ENCODE results near the gene SV2A.
A peak's percentile ranks its signal among the peaks of the same experiment; 100 is the strongest.
"Not testable (repeated sequence)": the region's sequence is repeated elsewhere in the genome, so short reads cannot be mapped to it uniquely, and the experiment has no call there.

SV2A gene

GRCh38 chr1:149886396-149887195 lies 31.0 kb downstream of the SV2A start:
- DNase-seq (ENCODE audit: low read depth in 2 of 2) = peak; percentile 68 to 76

DNA sequence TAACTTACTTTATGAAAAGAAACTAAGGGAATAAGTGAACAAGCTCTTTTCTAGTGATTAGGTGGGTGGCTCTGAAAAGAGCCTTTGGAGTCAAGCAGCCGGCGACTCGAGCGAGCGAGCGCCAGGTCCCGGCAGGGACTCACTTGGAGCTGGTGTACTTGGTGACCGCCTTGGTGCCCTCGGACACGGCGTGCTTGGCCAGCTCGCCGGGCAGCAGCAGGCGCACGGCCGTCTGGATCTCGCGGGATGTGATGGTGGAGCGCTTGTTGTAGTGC lies 31.6 kb downstream of the SV2A start:
- not testable (repeated sequence) for DNase-seq (ENCODE audit: low read depth in 2 of 2)

- DNase-seq (ENCODE audit: low read depth in 2 of 2) = peak; percentile 72 to 76
Observed at GRCh38 chr1:149885339-149886120, 32.1 kb downstream of the SV2A start.

DNA sequence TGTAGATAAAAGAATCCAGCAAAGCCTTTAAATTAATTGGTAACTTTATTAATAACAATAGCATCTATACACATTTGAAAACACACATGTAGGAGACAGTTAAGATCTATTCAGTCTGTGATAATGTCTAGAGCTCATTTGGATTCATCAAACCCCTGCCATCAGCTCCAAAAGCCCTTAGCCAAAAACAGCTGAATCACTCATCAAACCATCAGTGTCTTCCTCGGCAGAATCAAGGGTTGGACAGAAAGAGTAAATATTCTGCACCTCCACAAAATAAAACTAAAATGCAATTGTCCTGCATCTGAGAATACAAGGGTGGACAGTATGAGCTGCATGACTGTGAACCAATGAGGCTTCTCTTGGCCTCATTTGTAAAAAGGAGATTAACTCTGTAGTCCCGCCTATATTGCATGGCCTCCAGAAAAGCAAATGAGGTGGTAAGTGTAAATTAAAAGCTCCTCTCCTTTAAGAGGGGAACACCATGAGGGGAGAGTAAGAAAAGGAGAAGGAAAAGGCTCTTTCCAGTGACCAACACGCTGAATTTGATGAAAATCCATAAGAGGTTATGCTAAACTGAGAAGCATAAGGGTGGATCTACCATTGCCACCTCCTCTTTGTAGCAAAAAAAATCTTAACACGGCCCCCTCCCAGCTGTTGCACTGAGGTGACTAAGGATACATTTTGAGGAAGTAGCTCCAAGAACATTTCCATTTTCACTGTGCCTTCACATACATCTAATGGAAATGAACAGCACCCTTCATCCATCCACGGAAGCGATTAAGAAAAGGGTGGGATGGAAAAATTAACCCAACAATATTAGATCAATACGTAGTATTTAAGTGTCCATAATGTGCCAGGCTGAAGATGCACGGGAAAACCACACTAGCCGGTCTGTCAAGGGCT lies 33.0 kb downstream of the SV2A start:
- DNase-seq (ENCODE audit: low read depth in 2 of 2) = no peak

- DNase-seq (ENCODE audit: low read depth in 2 of 2) = no peak
Observed at GRCh38 chr1:149883598-149884247, 33.9 kb downstream of the SV2A start.

- no peak for DNase-seq (ENCODE audit: low read depth in 2 of 2)
Observed at GRCh38 chr1:149881876-149882275, 35.8 kb downstream of the SV2A start.

GRCh38 chr1:149879556-149879955 lies 38.1 kb downstream of the SV2A start:
- no peak for DNase-seq (ENCODE audit: low read depth in 2 of 2)

GRCh38 chr1:149877211-149877946 lies 40.3 kb downstream of the SV2A start:
- no peak for DNase-seq (ENCODE audit: low read depth in 2 of 2)

DNA sequence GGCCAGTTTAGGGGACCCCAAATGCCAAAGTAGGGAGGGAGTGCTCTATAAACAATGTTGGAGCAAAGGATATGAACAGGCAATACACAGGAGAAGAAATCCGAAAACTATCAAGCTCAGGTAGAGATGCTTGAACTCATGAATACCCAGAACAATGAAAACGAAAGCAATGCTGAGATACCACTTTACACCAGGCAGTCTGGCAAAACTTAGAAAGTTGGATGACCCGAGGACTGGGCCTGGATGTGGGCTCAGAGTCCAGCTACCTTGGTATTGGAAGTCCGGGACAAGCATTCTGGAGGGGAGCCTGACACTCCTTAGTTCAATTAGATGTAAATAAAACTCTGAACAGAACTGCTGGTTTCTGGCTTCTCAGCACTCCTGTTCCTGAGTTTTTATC lies 44.6 kb downstream of the SV2A start:
- DNase-seq (ENCODE audit: low read depth in 2 of 2) = not testable (repeated sequence)

GRCh38 chr1:149866887-149867286 lies 50.8 kb downstream of the SV2A start:
- not testable (repeated sequence) for DNase-seq (ENCODE audit: low read depth in 2 of 2)

GRCh38 chr1:149861497-149862054 lies 56.1 kb downstream of the SV2A start:
- not testable (repeated sequence) for DNase-seq (ENCODE audit: low read depth in 2 of 2)

DNA sequence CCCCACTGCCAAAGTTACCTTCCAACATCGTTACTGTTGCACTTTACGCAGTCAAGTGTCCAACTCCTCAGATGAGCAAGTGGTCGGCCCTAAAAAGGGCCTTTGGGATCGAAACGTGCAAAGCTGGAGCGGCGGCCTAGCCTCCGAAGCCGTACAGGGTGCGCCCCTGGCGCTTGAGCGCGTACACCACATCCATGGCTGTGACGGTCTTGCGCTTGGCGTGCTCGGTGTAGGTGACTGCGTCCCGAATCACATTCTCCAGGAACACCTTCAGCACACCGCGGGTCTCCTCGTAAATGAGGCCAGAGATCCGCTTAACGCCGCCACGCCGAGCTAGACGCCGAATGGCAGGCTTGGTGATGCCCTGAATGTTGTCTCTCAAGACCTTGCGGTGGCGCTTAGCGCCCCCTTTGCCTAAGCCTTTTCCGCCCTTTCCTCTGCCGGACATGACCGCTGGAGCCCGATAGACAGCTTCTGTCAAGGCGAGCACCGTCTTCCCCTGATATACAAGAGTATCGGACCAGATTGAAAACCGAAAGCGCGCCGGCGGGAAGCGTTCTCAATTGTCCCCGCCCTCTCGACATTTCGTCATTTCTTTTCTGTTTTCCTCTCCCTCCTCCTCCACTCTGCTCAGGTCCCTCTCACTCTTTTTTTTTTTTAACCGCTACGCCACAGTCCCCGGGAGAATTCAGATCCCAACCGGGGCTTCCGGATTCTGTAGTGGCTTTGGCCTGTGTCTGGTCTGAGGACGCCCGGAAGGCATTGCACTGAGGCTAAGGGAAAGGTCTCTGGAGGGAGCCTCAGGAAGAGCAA lies 56.8 kb downstream of the SV2A start:
- DNase-seq (ENCODE audit: low read depth in 2 of 2) = not testable (repeated sequence)

- not testable (repeated sequence) for DNase-seq (ENCODE audit: low read depth in 2 of 2)
Observed at GRCh38 chr1:149860271-149860670, 57.4 kb downstream of the SV2A start.
